ENCODE results near the gene FEZF1.
"Not testable (repeated sequence)": the region's sequence is repeated elsewhere in the genome, so short reads cannot be mapped to it uniquely, and the experiment has no call there.

DNA sequence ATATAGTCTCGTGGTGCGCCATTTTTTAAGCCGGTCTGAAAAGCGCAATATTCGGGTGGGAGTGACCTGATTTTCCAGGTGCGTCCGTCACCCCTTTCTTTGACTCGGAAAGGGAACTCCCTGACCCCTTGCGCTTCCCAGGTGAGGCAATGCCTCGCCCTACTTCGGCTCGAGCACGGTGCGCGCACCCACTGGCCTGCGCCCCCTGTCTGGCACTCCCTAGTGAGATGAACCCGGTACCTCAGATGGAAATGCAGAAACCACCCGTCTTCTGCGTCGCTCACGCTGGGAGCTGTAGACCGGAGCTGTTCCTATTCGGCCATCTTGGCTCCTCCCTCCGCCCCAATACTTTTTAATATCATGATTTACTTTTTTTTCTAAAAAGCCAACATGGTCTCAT is 19.9 kb downstream of the FEZF1 start:
- TF ChIP-seq POLR2A, POLR2AphosphoS5, SPI1 (IDR thresholded peaks at IDR 0.05; ENCODE audit: low read depth, low read length): not testable (repeated sequence)
